Mesenchymal stem cell (in vitro differentiated cells and primary cell): ENCODE measurements around the gene EOLA1.
"Not testable (repeated sequence)": the region's sequence is repeated elsewhere in the genome, so short reads cannot be mapped to it uniquely, and the experiment has no call there.

ENCODE experiments used
- DNase-seq: peaks from one replicate; pipeline ENCODE4 v3.0.0-alpha.2; 2013
- H2AFZ ChIP-seq: one replicate; pipeline ENCODE4 v1.6.1; 2013; ENCODE audit warnings: low read depth, mild to moderate bottlenecking, control low read depth, inconsistent platforms, low read length, moderate library complexity
- H2AK5ac ChIP-seq: 2 replicates; pipeline ENCODE4 v1.6.1; 2013; ENCODE audit warnings: low read length, moderate library complexity, mild to moderate bottlenecking, inconsistent platforms; ENCODE audit not compliant: severe bottlenecking
- H2BK120ac ChIP-seq: one replicate; pipeline ENCODE4 v1.6.1; 2013; ENCODE audit warnings: low read depth, mild to moderate bottlenecking, inconsistent platforms, low read length, moderate library complexity
- H2BK12ac ChIP-seq, 2 experiments: one replicate each; pipeline ENCODE4 v1.6.1; 2013; ENCODE audit warnings: inconsistent platforms in 2 of 2, low read length in 2 of 2, mild to moderate bottlenecking in 2 of 2, moderate library complexity in 2 of 2, control low read depth in 1 of 2
- H2BK15ac ChIP-seq: one replicate; pipeline ENCODE4 v1.6.1; 2013; ENCODE audit warnings: mild to moderate bottlenecking, low read depth, inconsistent platforms; ENCODE audit not compliant: poor library complexity, severe bottlenecking
- H2BK5ac ChIP-seq: 2 replicates; pipeline ENCODE4 v1.6.1; 2013; ENCODE audit warnings: low read depth, mild to moderate bottlenecking, low read length, control low read depth, inconsistent platforms; ENCODE audit not compliant: poor library complexity, severe bottlenecking
- H3K14ac ChIP-seq, 2 experiments: one replicate each; pipeline ENCODE4 v1.6.1; 2013; ENCODE audit warnings: inconsistent platforms in 2 of 2, low read length in 2 of 2, control low read depth in 1 of 2, mild to moderate bottlenecking in 1 of 2, moderate library complexity in 1 of 2
- H3K18ac ChIP-seq, 2 experiments: one replicate each; pipeline ENCODE4 v1.6.1; 2013; ENCODE audit warnings: inconsistent platforms in 2 of 2, low read length in 2 of 2, control low read depth in 1 of 2, low read depth in 1 of 2, mild to moderate bottlenecking in 1 of 2
- H3K23ac ChIP-seq, 2 experiments: one replicate each; pipeline ENCODE4 v1.6.1; 2013; ENCODE audit warnings: inconsistent platforms in 2 of 2, low read length in 2 of 2, mild to moderate bottlenecking in 2 of 2, moderate library complexity in 2 of 2, control low read depth in 1 of 2
- H3K27ac ChIP-seq: 2 replicates; pipeline ENCODE4 v1.5.1; 2013; ENCODE audit warnings: mild to moderate bottlenecking, moderate library complexity, low read length, control low read depth, inconsistent platforms; ENCODE audit not compliant: poor library complexity, severe bottlenecking
- H3K27me3 ChIP-seq, 2 experiments: 2 replicates each; pipeline versions ENCODE4 v1.6.1 to v1.7.0; 2013; ENCODE audit warnings: low read length in 2 of 2, mild to moderate bottlenecking in 2 of 2, moderate library complexity in 2 of 2, control low read depth in 1 of 2, inconsistent platforms in 1 of 2; ENCODE audit not compliant: control insufficient read depth in 1 of 2, insufficient read depth in 1 of 2
- H3K36me3 ChIP-seq, 2 experiments: 2 replicates each; pipeline versions ENCODE4 v1.6.1 to v1.7.0; 2013; ENCODE audit warnings: low read length in 2 of 2, control low read depth in 1 of 2, inconsistent platforms in 1 of 2, low read depth in 1 of 2, mild to moderate bottlenecking in 1 of 2; ENCODE audit not compliant: insufficient read depth in 2 of 2, control insufficient read depth in 1 of 2
- H3K4ac ChIP-seq, 2 experiments: one replicate each; pipeline ENCODE4 v1.6.1; 2013; ENCODE audit warnings: inconsistent platforms in 2 of 2, low read length in 2 of 2, mild to moderate bottlenecking in 2 of 2, moderate library complexity in 2 of 2, control low read depth in 1 of 2, low read depth in 1 of 2
- H3K4me1 ChIP-seq: 2 replicates; pipeline ENCODE4 v1.6.1; 2013; ENCODE audit warnings: low read depth, low read length, control low read depth; ENCODE audit not compliant: control insufficient read depth, insufficient read depth
- H3K4me2 ChIP-seq: 2 replicates; pipeline ENCODE4 v1.6.1; 2013; ENCODE audit warnings: low read length, mild to moderate bottlenecking, inconsistent platforms; ENCODE audit not compliant: poor library complexity, severe bottlenecking
- H3K4me3 ChIP-seq, 2 experiments: 2 replicates each; pipeline versions ENCODE4 v1.5.1 to v1.7.0; 2013; ENCODE audit warnings: low read length in 2 of 2, mild to moderate bottlenecking in 2 of 2, control low read depth in 1 of 2, low read depth in 1 of 2; ENCODE audit not compliant: insufficient read depth in 1 of 2
- H3K79me1 ChIP-seq: replicated peaks from 2 replicates; pipeline ENCODE4 v1.6.1; 2013; ENCODE audit warnings: mild to moderate bottlenecking, control low read depth, low read length, inconsistent platforms; ENCODE audit not compliant: poor library complexity, severe bottlenecking
- H3K9ac ChIP-seq: 2 replicates; pipeline ENCODE4 v1.7.0; 2013; ENCODE audit warnings: mild to moderate bottlenecking, low read length, moderate library complexity
- H3K9me3 ChIP-seq: 2 replicates; pipeline ENCODE4 v1.7.0; 2013; ENCODE audit warnings: mild to moderate bottlenecking, low read length; ENCODE audit not compliant: control insufficient read depth
- H4K8ac ChIP-seq: one replicate; pipeline ENCODE4 v1.6.1; 2013; ENCODE audit warnings: inconsistent platforms, mild to moderate bottlenecking, low read length, moderate library complexity
- H4K91ac ChIP-seq: one replicate; pipeline ENCODE4 v1.6.1; 2013; ENCODE audit warnings: mild to moderate bottlenecking, low read length, inconsistent platforms
- WGBS: methylation state at CpG from one replicate; pipeline ENCODE4 v1.1.7; 2013; ENCODE audit warnings: mixed read lengths; 5-methylcytosine and 5-hydroxymethylcytosine counted together

Gene EOLA1

DNA sequence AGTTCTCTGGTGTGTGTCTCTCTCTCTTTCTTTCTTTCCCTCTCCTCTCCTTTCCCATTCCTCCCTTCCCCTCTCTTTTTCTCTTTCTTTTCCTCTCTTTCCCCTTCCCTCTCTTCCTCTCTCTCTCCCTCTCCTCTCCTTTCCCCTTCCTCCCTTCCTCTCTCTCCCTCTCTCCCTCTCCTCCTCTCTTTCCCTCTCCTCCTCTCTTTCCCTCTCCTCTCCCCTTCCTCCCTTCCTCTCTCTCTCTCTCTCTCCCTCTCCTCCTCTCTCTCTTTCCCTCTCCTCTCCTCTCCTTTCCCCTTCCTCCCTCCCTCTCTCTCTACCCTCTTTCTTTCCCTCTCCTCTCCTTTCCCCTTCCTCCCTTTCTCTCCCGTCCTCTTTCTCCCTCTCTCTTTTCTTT lies 12.4 kb upstream of the EOLA1 start:
- Histone ChIP-seq H3K27ac (no peak overlapping the region), H3K18ac (no peak overlapping the region), H2AK5ac (no peak overlapping the region), H4K8ac (no peak overlapping the region), H2AFZ (no peak overlapping the region), H3K36me3 (peaks cover 4 to 8% of the 10 kb centered on the region in 2 experiments), H2BK15ac (no peak overlapping the region), H4K91ac (no peak overlapping the region), H3K27me3 (peaks cover 0 to 3% of the 10 kb centered on the region in 2 experiments), H3K9ac (no peak overlapping the region), H3K4ac (no peak overlapping the region), H3K79me1 (peaks cover 1% of the 10 kb centered on the region), H2BK12ac (no peak overlapping the region), H2BK5ac (no peak overlapping the region), H3K4me3 (no peak overlapping the region), H3K14ac (no peak overlapping the region), H3K4me1 (peaks cover 1% of the 10 kb centered on the region), H3K4me2 (no peak overlapping the region), H3K9me3 (no peaks in the 10 kb centered on the region), H3K23ac (no peak overlapping the region), H2BK120ac (no peak overlapping the region)
- DNase-seq: no peak
- WGBS: no CpG with 5 or more reads among the region's 1 CpG

DNA sequence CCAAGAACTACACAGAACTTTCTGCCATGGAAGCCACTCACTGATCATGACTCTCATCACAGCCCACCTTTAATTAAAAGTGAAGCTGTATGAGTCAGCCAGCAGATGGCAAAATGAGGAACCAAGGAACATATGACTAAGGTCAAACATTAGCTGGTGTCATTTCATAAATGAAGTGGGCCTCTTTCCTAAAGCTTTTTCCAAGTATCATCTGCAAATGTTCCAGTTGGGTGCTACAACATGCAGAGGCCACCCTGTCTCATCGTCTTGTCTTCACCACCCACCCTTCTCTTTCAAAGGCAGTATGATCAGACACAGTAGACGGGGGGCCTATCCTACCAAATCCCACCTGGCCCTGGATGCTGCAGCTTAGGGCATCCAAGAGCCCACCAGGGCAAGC lies 9.2 kb upstream of the EOLA1 start:
- no peak overlapping the region for H2BK12ac ChIP-seq
- H3K9ac ChIP-seq: no peak overlapping the region
- H3K27me3 ChIP-seq: peaks cover 0 to 3% of the 10 kb centered on the region in 2 experiments
- no peak overlapping the region for H3K4me2 ChIP-seq
- H2AK5ac ChIP-seq: no peak overlapping the region
- DNase-seq: no peak
- H3K9me3 ChIP-seq: no peaks in the 10 kb centered on the region
- H4K8ac ChIP-seq: no peak overlapping the region
- H3K36me3 ChIP-seq: peaks cover 9 to 20% of the 10 kb centered on the region in 2 experiments
- no peak overlapping the region for H3K14ac ChIP-seq
- no peak overlapping the region for H3K27ac ChIP-seq
- H4K91ac ChIP-seq: no peak overlapping the region
- H2AFZ ChIP-seq: no peak overlapping the region
- H3K23ac ChIP-seq: no peak overlapping the region
- no peak overlapping the region for H2BK120ac ChIP-seq
- no peak overlapping the region for H2BK15ac ChIP-seq
- no peak overlapping the region for H3K4me3 ChIP-seq
- H3K18ac ChIP-seq: no peak overlapping the region
- no peak overlapping the region for H2BK5ac ChIP-seq
- H3K4ac ChIP-seq: no peak overlapping the region
- peaks cover 1% of the 10 kb centered on the region for H3K79me1 ChIP-seq
- 96% methylated on average over 2 of the region's 2 CpGs for WGBS
- no peaks in the 10 kb centered on the region for H3K4me1 ChIP-seq

DNA sequence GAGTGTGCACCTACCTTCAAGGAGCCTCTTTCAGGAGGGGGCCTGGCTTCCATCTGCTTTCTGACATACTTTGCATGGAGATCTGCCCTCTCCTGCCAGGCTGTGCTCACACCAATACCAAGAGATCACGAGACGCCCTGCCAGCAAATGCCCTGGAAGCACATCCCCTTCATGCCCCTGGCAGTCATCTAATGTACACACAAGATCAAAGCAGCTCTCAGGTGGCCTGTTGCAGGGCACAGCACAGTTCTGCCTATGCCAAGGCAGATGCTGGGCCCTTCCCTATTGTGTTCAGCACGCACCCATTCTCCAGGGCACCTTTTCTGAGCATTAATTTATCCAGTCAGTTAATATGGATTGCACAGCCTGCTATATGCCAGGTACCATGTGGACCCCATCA lies 7.9 kb upstream of the EOLA1 start:
- H2BK12ac ChIP-seq, H3K4me3 ChIP-seq, H2BK5ac ChIP-seq, H3K4me1 ChIP-seq, H4K91ac ChIP-seq, H3K4ac ChIP-seq, H3K79me1 ChIP-seq, H3K14ac ChIP-seq, H3K9ac ChIP-seq, H3K23ac ChIP-seq, H2BK120ac ChIP-seq, H3K27ac ChIP-seq, H3K9me3 ChIP-seq, H2AFZ ChIP-seq, H4K8ac ChIP-seq, H3K4me2 ChIP-seq, H3K27me3 ChIP-seq, H3K18ac ChIP-seq, H2BK15ac ChIP-seq, H2AK5ac ChIP-seq, DNase-seq: not testable (repeated sequence)
- WGBS: no CpG with 5 or more reads among the region's 3 CpGs
- peaks cover 9 to 20% of the 10 kb centered on the region in 2 experiments for H3K36me3 ChIP-seq

DNA sequence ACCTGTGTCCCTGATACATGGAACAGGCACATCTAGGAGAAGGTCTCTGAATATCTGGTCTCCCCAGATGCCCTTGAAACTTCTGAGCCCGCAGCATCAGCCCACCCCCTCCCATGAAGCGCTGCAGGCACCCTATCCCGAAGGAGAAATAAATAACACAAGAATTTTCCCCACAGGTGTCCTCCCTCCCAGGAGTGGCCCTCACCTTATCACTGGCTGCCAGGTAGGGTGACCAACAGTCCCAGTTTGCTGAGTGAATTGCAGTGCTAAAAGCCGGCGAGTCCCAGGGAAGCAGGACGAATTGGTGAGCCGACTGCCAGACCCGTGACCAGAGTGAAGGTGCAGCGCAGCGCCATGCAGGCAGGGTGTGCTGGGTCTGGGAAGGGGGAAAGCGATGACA lies 6.8 kb upstream of the EOLA1 start:
- not testable (repeated sequence) for H3K79me1 ChIP-seq, H3K4me3 ChIP-seq, H3K9ac ChIP-seq, H4K8ac ChIP-seq, H2BK15ac ChIP-seq, H3K14ac ChIP-seq, H2AFZ ChIP-seq, H3K27ac ChIP-seq, H3K23ac ChIP-seq, H2BK120ac ChIP-seq, H3K4me2 ChIP-seq, H3K27me3 ChIP-seq, H3K4me1 ChIP-seq, H3K18ac ChIP-seq, H3K4ac ChIP-seq, H2BK5ac ChIP-seq, DNase-seq, H4K91ac ChIP-seq, H2AK5ac ChIP-seq, H3K9me3 ChIP-seq, H2BK12ac ChIP-seq
- peaks cover 9 to 18% of the 10 kb centered on the region in 2 experiments for H3K36me3 ChIP-seq
- 98% methylated on average over 7 of the region's 11 CpGs for WGBS
